Neutrophil (primary cell): ENCODE measurements around the gene PTPRN2.

Experiments used
- H3K27ac ChIP-seq: fragments of 200-600 bp; sonication (generic); 2 replicates; pipeline ENCODE4 v1.5.1; 2016; ENCODE audit warnings: mild to moderate bottlenecking, moderate library complexity
- H3K27me3 ChIP-seq: fragments of 200-600 bp; sonication (generic); 2 replicates; pipeline ENCODE4 v1.6.0; 2016; ENCODE audit warnings: mild to moderate bottlenecking
- H3K36me3 ChIP-seq: fragments of 200-600 bp; sonication (generic); 2 replicates; pipeline ENCODE4 v1.5.1; 2017
- H3K4me1 ChIP-seq, 2 experiments: fragments of 200-600 bp in 1 of 2; sonication (generic) in 1 of 2; 1 replicate in 1 of 2; 2 replicates in 1 of 2; pipeline versions ENCODE4 v1.5.1 to v1.6.1; 2013 to 2016; ENCODE audit warnings: low read depth in 1 of 2, low read length in 1 of 2, mild to moderate bottlenecking in 1 of 2, moderate library complexity in 1 of 2; ENCODE audit not compliant: control insufficient read depth in 1 of 2, insufficient read depth in 1 of 2
- H3K4me3 ChIP-seq, 2 experiments: fragments of 200-600 bp in 1 of 2; sonication (generic) in 1 of 2; 1 replicate in 1 of 2; 2 replicates in 1 of 2; pipeline ENCODE4 v1.5.1; 2013 to 2016; ENCODE audit warnings: low read depth in 1 of 2, low read length in 1 of 2, mild to moderate bottlenecking in 1 of 2, moderate library complexity in 1 of 2
- H3K9me3 ChIP-seq: fragments of 200-600 bp; sonication (generic); 2 replicates; pipeline ENCODE4 v1.5.1; 2016
- TF ChIP-seq, protein P1 (sequence below): fragments of 200-600 bp; sonication (generic); IDR thresholded peaks from 2 replicates; pipeline ENCODE4 v1.5.1; 2016; ENCODE audit warnings: antibody characterized with exemption

Gene PTPRN2

DNA sequence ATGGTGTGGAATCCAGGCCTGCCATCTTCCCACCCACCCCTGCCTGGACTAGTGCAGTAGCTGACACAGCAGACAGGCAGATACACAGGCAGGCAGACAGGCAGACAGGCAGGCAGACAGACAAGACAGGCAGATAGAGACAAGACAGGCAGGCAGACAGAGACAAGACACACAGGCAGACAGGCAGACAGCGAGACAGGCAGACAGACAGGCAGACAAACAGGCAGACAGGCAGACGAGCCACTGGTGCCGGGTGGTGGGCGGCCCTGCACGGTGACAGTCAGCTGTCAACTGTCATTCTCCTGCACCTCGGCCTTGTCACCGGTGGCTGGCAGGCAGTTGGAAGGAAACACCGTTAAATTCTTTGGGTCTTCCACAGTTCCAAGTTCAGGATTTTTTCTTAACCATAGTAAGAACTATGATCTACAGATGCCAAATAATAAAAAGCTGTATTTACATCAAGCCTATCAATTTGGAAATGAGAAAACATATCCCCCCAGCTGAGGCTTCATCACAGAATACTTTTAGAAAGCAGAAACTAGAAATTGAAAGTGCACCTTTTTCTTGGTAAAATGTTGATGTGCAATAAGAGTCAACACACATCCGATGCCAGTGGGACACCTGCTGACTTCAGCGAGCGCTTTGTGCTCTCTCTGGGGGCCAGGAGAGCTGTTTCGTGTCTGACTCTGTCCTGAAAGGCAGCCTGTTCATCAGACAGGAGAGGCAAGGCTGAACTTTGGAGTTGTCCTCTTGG lies 1000.4 kb downstream of the PTPRN2 start:
- peaks cover 10% of the 10 kb centered on the region for H3K9me3 ChIP-seq
- TF ChIP-seq, protein P1, sequence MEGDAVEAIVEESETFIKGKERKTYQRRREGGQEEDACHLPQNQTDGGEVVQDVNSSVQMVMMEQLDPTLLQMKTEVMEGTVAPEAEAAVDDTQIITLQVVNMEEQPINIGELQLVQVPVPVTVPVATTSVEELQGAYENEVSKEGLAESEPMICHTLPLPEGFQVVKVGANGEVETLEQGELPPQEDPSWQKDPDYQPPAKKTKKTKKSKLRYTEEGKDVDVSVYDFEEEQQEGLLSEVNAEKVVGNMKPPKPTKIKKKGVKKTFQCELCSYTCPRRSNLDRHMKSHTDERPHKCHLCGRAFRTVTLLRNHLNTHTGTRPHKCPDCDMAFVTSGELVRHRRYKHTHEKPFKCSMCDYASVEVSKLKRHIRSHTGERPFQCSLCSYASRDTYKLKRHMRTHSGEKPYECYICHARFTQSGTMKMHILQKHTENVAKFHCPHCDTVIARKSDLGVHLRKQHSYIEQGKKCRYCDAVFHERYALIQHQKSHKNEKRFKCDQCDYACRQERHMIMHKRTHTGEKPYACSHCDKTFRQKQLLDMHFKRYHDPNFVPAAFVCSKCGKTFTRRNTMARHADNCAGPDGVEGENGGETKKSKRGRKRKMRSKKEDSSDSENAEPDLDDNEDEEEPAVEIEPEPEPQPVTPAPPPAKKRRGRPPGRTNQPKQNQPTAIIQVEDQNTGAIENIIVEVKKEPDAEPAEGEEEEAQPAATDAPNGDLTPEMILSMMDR, result no peak
- no peaks in the 10 kb centered on the region for H3K36me3 ChIP-seq
- no peaks in the 10 kb centered on the region for H3K4me1 ChIP-seq
- H3K27me3 ChIP-seq, result peaks cover 69% of the 10 kb centered on the region
- no peak overlapping the region for H3K4me3 ChIP-seq
- no peak overlapping the region for H3K27ac ChIP-seq

DNA sequence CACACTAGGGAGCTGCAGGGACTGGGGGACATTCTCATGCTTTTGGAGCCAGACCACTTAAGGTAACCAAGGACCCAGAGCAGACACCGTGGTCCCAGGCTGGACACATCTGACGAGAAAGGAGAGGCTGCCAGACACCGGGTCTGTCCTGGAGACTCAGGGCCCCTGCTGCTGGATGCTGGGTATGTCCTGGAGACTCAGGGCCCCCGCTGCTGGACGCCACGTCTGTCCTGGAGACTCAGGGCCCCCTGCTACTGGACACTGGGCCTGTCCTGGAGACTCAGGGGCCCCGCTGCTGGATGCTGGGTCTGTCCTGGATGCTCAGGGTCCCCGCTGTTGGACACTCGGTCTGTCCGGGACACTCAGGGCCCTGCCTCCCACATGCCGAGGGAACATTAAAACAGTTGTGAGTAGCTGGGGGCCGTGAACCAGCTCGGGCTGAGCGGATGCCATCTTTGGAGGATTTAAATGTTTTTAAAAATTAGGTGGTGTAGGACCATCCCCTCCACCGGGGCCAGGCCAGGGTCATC lies 1001.1 kb downstream of the PTPRN2 start:
- peaks cover 10% of the 10 kb centered on the region for H3K9me3 ChIP-seq
- TF ChIP-seq, protein P1, result no peak
- no peak overlapping the region for H3K27ac ChIP-seq
- H3K4me3 ChIP-seq, result no peak overlapping the region
- no peaks in the 10 kb centered on the region for H3K36me3 ChIP-seq
- peaks cover 74% of the 10 kb centered on the region for H3K27me3 ChIP-seq
- no peaks in the 10 kb centered on the region for H3K4me1 ChIP-seq

DNA sequence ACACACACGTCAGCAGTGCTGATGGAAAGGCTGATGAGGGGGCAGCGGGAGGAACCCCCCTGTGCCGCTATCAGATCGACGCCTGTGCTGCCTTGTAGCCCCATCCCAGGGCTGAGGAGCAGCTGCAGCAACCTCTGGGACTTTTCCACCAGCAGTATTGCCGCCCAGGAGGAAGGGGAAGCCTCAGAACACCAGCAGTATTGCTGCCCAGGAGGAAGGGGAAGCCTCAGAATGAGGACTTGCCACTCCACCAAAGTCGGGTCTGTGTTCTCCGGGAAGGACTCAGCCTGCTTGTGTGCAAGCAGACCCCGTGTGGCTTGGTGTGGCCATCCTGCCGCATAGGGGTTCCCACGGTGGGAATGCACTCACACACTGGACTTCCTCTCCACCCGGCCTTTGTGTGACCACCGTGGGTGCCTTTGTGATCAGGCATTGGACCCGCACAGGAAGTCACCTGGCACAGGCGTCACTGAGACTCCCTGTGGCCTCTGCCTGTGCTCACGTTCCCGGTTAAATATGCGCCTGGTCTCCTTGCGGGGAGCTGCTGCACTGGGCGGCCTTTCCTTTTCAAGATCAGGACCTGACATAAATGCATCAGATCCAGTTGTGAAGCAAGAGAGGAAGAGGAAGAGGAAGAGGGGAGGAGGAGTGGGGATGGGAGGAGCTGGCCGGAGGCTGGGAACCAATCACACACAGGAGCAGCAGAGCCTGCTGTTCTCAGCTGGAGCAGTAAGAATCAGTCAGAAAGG lies 1002.3 kb downstream of the PTPRN2 start:
- Histone ChIP-seq H3K4me1 (no peaks in the 10 kb centered on the region), H3K9me3 (peaks cover 10% of the 10 kb centered on the region), H3K27ac (no peak overlapping the region), H3K27me3 (peaks cover 77% of the 10 kb centered on the region), H3K4me3 (no peak overlapping the region), H3K36me3 (no peaks in the 10 kb centered on the region)
- TF ChIP-seq, protein P1, result no peak

DNA sequence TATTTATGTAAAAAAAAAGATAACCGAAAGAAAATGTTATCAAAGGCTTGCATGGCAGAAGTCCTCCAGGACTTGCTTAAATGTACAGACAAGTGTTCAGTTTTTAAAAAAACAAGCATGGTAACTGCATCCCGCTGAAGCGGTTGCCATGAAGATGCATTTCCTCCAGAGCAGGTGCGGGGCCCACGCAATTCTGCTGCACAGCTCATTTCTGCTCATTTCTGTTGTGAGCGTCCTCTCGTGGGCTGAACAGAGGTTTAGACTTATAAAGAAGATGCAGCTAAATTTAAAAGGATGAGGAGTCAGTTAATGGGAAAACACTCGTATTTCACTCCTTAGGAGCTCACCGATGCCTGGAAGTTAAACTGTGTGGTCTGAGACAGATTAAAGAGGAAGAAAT lies 1003.2 kb downstream of the PTPRN2 start:
- no peaks in the 10 kb centered on the region for H3K36me3 ChIP-seq
- H3K4me3 ChIP-seq, result no peak overlapping the region
- H3K27me3 ChIP-seq, result peaks cover 69% of the 10 kb centered on the region
- no peaks in the 10 kb centered on the region for H3K4me1 ChIP-seq
- H3K27ac ChIP-seq, result no peak overlapping the region
- TF ChIP-seq, protein P1, result no peak
- peaks cover 10% of the 10 kb centered on the region for H3K9me3 ChIP-seq

DNA sequence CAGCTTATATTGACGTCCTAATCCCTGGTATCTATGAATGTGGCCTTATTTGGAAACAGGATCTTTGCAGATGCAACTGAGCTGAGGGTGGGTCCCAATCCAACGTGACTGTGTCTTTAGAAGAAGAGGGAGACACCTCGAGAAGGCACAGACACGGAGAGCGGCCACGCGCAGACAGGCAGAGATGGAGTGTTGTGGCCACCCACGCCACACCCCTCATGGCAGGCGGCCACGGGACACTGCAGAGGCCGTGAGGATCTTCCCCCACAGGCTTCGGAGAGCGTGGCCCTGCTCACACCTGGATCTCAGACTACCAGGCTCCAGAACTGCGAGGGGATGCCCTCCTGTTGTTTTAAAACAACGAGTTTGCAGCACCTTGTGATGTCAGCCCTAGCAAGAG lies 1005.9 kb downstream of the PTPRN2 start:
- peaks cover 10% of the 10 kb centered on the region for H3K9me3 ChIP-seq
- H3K36me3 ChIP-seq, result no peaks in the 10 kb centered on the region
- H3K4me3 ChIP-seq, result no peak overlapping the region
- TF ChIP-seq, protein P1, result no peak
- H3K27me3 ChIP-seq, result peaks cover 69% of the 10 kb centered on the region
- H3K27ac ChIP-seq, result no peak overlapping the region
- no peaks in the 10 kb centered on the region for H3K4me1 ChIP-seq
